Measurements from ENCODE around the gene ARHGEF18. TPM values are rescaled to one million over a fixed set of nuclear protein-coding genes. Genes with fewer than 3 reads are reported as not detected.

The ARHGEF18 gene
- total RNA-seq (2022; extraction: Qiagen RNA extraction): 60.8 to 76.7 TPM (median 69.8 TPM) in 5 replicates

DNA sequence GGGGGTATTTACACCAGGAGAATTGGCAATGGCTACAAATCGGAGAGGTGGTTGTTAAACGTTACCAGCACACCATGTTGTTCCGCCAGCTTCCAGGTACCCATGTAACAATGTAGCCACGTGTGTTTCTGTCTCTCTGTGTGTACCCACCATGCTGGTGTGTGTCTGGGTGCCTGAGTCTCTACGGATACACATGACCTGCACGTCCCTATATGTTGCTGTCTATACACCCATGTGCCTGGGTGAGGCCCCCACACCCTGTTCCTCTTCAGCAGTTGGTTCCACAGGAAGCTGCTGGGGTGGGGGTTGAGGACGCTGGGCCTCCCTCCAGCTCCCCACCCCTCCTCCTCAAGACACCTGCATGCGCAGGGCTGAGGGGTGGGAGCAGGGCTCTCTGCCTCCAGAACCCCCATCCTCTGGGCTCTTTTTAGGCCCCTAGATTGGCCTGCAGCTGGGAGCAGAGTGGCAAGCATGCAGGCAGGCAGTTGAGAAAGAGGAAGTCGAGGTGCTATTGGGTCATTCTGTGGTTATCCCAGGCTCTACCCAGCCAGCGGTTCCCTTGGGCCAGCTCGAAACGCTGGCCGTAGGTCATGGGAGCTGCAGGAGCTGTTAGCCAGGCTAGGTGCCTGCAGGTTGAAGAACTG, at the start of gene ARHGEF18:
Gene ARHGEF18, plus strand, starts transcription at position 351 of the 644 bp plus-strand sequence. CDS start 13,954 bp downstream, outside the sequence.

Other genes with a start within 250 kb of the ARHGEF18 start
- gene INSR, start 54.5 kb upstream of the ARHGEF18 start, total RNA-seq (2022; extraction: Qiagen RNA extraction): 2.4 to 3.8 TPM (median 3.3 TPM) in 5 replicates
- gene PEX11G, start 140.1 kb downstream of the ARHGEF18 start, total RNA-seq (2022; extraction: Qiagen RNA extraction): 1.4 to 2.6 TPM (median 1.9 TPM) in 5 replicates
- gene ZNF358, start 167.2 kb downstream of the ARHGEF18 start, total RNA-seq (2022; extraction: Qiagen RNA extraction): 16.7 to 21.1 TPM (median 18.2 TPM) in 5 replicates
- 9.4 to 12.8 TPM (median 12.3 TPM) in 5 replicates for gene MCOLN1, start 173.7 kb downstream of the ARHGEF18 start, total RNA-seq (2022; extraction: Qiagen RNA extraction)
- gene PNPLA6, start 186.8 kb downstream of the ARHGEF18 start, total RNA-seq (2022; extraction: Qiagen RNA extraction): 27.7 to 34.6 TPM (median 31.9 TPM) in 5 replicates
- 4.1 to 6.2 TPM (median 5.4 TPM) in 5 replicates for gene CAMSAP3, start 246.9 kb downstream of the ARHGEF18 start, total RNA-seq (2022; extraction: Qiagen RNA extraction)